Neutrophil (primary cell): Measurements from ENCODE around the gene RAB7A.

Experiments used
- H3K27ac ChIP-seq: fragments of 200-600 bp; sonication (generic); 2 replicates; pipeline ENCODE4 v1.5.1; 2016; ENCODE audit warnings: mild to moderate bottlenecking, moderate library complexity
- H3K27me3 ChIP-seq: fragments of 200-600 bp; sonication (generic); 2 replicates; pipeline ENCODE4 v1.6.0; 2016; ENCODE audit warnings: mild to moderate bottlenecking
- H3K36me3 ChIP-seq: fragments of 200-600 bp; sonication (generic); 2 replicates; pipeline ENCODE4 v1.5.1; 2017
- H3K4me1 ChIP-seq, 2 experiments: fragments of 200-600 bp in 1 of 2; sonication (generic) in 1 of 2; 1 replicate in 1 of 2; 2 replicates in 1 of 2; pipeline versions ENCODE4 v1.5.1 to v1.6.1; 2013 to 2016; ENCODE audit warnings: low read depth in 1 of 2, low read length in 1 of 2, mild to moderate bottlenecking in 1 of 2, moderate library complexity in 1 of 2; ENCODE audit not compliant: control insufficient read depth in 1 of 2, insufficient read depth in 1 of 2
- H3K4me3 ChIP-seq, 2 experiments: fragments of 200-600 bp in 1 of 2; sonication (generic) in 1 of 2; 1 replicate in 1 of 2; 2 replicates in 1 of 2; pipeline ENCODE4 v1.5.1; 2013 to 2016; ENCODE audit warnings: low read depth in 1 of 2, low read length in 1 of 2, mild to moderate bottlenecking in 1 of 2, moderate library complexity in 1 of 2
- H3K9me3 ChIP-seq: fragments of 200-600 bp; sonication (generic); 2 replicates; pipeline ENCODE4 v1.5.1; 2016
- TF ChIP-seq, protein P1 (sequence below): fragments of 200-600 bp; sonication (generic); IDR thresholded peaks from 2 replicates; pipeline ENCODE4 v1.5.1; 2016; ENCODE audit warnings: antibody characterized with exemption

RAB7A gene

DNA sequence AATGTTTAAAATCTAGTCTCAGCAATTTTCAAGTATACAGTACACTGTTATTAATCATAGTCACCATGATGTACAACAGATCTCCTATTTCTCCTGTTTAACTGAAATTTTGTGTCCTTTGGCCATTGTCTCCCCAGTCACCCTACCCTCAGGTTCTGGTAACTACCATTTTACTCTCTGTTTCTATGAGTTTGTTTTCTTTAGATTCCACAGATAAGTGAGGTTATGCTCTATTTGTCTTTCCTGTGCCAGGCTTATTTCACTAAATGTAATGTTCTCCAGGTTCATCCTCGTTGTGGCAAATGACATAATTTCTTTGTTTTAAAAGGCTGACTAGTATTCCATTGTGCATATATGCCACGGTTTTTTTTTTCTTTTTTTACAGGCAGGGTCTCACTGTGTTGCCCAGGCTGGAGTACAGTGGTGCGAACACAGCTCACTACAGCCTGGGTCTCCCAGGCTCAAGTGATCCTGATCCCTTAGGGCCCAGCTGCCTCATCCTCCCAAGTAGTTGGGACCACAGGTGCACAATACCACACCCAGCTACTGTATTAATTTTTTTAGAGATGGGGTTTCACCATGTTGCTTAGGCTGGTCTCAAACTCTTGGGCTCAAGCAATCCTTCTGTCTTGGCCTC, 50.0 kb downstream of the RAB7A start:
- TF ChIP-seq, protein P1, sequence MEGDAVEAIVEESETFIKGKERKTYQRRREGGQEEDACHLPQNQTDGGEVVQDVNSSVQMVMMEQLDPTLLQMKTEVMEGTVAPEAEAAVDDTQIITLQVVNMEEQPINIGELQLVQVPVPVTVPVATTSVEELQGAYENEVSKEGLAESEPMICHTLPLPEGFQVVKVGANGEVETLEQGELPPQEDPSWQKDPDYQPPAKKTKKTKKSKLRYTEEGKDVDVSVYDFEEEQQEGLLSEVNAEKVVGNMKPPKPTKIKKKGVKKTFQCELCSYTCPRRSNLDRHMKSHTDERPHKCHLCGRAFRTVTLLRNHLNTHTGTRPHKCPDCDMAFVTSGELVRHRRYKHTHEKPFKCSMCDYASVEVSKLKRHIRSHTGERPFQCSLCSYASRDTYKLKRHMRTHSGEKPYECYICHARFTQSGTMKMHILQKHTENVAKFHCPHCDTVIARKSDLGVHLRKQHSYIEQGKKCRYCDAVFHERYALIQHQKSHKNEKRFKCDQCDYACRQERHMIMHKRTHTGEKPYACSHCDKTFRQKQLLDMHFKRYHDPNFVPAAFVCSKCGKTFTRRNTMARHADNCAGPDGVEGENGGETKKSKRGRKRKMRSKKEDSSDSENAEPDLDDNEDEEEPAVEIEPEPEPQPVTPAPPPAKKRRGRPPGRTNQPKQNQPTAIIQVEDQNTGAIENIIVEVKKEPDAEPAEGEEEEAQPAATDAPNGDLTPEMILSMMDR, result no peak
- peak overlapping the region; percentile 80 for H3K27ac ChIP-seq
- H3K4me3 ChIP-seq, result no peak overlapping the region
- no peaks in the 10 kb centered on the region for H3K27me3 ChIP-seq
- no peaks in the 10 kb centered on the region for H3K9me3 ChIP-seq
- peaks cover 55 to 74% of the 10 kb centered on the region in 2 experiments for H3K4me1 ChIP-seq
- no peaks in the 10 kb centered on the region for H3K36me3 ChIP-seq

DNA sequence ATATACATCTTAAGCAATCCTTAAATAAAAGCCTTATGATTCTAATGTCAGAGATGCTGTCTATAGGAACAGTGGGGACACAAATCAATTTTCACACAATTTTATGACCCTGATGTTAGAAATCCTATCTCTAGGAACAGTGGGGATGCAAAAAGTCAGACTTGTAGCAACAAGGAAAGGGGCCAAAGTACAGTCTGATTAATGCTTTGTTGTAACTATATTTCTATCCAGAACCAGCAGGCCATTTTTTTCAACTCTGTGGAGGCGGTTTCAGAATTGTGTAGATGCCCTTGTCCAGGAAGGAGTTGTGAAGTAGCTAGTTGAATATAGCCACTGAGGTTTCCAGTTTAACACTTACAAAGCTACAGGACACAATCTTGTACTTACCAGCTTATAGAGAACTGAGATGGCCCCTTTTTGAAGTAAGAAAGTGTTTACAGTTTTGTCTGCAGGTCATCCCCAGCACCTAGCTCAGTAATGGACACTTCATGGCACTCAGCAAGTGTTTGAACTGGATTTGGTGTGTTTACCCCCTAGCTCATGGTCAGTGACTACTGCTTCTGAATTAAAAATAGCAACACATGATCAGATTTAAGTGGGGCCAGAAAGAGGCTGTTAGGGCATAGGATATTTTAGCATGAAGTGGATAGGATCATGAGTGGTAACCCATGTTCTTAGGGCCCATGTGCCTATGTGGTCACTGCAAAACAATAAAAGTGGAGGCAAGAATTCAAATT, 54.3 kb downstream of the RAB7A start:
- no peak overlapping the region for H3K4me3 ChIP-seq
- no peaks in the 10 kb centered on the region for H3K36me3 ChIP-seq
- no peaks in the 10 kb centered on the region for H3K27me3 ChIP-seq
- H3K27ac ChIP-seq, result peak overlapping the region; percentile 41
- TF ChIP-seq, protein P1, result no peak
- peaks cover 77 to 93% of the 10 kb centered on the region in 2 experiments for H3K4me1 ChIP-seq
- no peaks in the 10 kb centered on the region for H3K9me3 ChIP-seq

DNA sequence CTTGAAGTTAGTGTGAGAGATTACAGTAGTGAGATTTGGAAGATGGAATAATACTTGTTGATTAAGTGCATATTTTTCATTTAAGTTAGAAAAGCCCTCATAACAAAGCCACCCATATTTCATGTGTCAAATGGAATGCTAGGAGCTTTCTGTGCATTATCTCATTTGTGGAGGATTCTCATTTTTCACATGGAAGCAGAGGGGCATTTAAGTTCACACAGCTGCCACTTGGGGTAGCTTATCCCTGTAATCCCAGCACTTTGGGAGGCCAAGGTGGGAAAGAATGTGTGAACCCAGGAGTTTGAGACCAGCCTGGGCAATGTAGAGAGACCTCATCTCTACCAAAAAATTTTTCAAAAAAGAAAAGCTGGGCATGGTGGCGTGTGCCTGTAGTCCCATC, 55.2 kb downstream of the RAB7A start:
- H3K4me3 ChIP-seq, result no peak overlapping the region
- peak overlapping the region; percentile 83 for H3K27ac ChIP-seq
- H3K36me3 ChIP-seq, result no peaks in the 10 kb centered on the region
- H3K27me3 ChIP-seq, result no peaks in the 10 kb centered on the region
- H3K4me1 ChIP-seq, result peaks cover 76 to 93% of the 10 kb centered on the region in 2 experiments
- TF ChIP-seq, protein P1, result no peak
- no peaks in the 10 kb centered on the region for H3K9me3 ChIP-seq

DNA sequence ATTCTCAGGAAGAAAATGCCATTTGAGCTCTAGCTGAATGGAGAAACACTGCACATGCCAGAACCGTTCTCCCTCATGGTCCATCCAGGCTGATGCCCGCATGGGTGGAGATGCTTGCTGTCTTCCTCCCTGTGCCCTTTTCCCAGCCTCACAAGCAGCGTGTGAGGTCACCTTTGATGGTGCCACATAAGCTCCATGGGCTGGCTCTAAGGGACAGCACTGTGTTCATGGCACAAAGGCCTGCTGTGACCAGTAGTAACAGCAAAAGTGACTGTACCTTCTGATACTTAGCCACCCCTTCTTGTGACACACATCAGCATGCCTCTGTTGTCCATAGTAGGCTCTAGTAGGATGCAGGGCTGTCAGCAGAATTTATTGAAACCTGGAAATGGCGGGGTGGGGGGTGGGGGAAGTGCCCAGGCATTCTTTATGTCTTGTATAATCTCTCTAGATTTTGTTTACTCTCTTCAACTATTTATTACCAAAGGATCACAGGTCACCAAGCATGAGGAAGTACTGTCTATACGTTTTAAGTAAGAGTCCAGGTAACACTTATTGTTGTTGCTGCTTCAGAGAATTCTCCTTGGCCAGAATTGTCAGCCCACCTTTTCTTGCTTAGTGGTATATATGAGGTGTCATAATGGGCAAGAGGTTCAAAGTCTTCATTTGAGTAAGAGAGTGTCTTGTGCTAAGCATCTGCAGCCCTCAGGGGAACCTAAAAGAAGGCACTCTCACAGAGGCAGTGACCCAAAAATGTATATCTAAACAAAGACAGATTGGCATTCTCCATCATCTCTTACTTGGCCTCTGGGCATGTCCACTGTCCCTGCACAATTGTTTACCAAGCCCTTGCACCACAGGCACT, 56.5 kb downstream of the RAB7A start:
- Histone ChIP-seq H3K4me3 (no peak overlapping the region), H3K27ac (peak overlapping the region; percentile 83), H3K9me3 (no peaks in the 10 kb centered on the region), H3K4me1 (peaks cover 83 to 98% of the 10 kb centered on the region in 2 experiments), H3K36me3 (no peaks in the 10 kb centered on the region), H3K27me3 (no peaks in the 10 kb centered on the region)
- TF ChIP-seq, protein P1, result no peak

DNA sequence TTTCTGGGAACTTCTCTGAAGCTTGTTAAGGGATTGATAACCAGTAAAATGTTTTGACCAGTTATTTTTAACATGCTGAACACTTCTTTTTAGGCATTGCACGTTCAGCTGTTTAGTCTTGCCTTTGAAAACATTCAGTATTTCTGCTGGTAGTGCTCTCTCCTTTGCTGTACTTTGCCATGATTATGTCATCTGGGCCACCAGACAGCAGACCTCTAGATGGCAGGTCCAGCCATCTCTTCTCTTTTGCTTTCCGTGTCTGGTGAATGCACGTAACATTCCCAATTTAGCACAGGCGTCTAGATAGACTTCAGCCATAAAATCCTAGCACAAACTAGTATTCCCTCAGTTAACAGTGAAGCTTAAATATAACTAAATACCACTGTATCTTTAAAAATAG, 57.8 kb downstream of the RAB7A start:
- TF ChIP-seq, protein P1, result no peak
- H3K9me3 ChIP-seq, result no peaks in the 10 kb centered on the region
- peak overlapping the region; percentile 83 for H3K27ac ChIP-seq
- no peaks in the 10 kb centered on the region for H3K36me3 ChIP-seq
- no peak overlapping the region for H3K4me3 ChIP-seq
- H3K4me1 ChIP-seq, result peaks cover 83 to 98% of the 10 kb centered on the region in 2 experiments
- H3K27me3 ChIP-seq, result no peaks in the 10 kb centered on the region
